ENCODE measurements around the gene FHIT.

FHIT gene

GRCh38 chr3:60307562-60308199, 943.6 kb downstream of the FHIT start:
- DNase-seq = no peak

DNA sequence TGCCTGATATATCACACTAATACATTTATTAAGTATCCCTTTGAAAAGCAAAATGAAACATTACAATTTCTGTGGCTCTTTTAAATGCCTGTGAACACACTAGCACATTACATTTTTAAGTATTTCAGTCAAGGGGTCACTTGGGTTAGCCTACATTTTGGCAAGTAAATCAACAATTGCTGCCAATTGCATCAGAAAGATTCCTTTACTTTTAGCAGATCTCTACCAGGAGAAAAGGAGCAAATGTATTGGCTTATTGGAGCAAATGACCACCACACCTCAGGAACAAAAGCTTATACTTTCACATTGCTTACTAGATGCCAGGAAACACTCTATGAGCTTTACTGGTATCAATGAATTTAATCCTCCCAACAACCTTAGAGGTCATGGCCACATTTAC, 947.1 kb downstream of the FHIT start:
- no peak for DNase-seq

DNA sequence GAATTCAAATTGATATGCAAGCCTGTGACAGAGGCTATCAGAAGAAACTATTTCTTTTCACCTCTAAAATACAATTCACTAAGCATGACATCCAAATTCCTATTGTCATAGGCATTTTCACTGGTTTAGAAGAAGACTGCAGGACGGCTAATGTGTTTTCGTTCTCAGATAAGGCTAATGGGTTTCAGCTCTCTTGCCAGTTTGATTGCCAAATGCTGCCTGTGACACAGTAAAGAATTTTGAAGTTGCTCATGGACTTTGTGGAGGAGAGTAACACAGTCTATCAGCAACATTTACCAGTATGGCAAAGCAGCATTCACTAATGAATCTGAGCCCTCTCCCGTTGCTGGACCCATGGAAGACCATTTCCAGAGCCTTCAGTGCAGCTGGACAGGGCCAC, 948.1 kb downstream of the FHIT start:
- DNase-seq = no peak

GRCh38 chr3:60301142-60301541, 950.1 kb downstream of the FHIT start:
- DNase-seq = no peak

DNA sequence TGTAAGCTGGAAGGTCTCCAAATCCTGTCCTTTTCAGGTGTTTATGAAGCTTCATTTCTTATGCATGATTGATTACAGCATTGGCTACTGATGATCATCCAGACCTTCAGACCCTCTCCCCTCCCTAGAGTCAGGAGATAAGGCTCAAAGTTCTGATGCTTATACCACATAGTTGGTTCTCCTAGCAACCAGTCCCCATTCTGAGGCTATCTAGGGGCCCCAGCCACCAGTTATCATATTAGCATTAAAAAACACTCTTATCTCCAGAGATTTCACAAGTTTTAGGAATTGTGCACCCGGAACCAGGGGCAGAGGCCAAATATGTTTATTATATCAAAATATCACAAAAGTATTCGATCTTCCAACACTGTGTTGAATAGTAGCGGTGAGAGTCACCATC, 953.1 kb downstream of the FHIT start:
- DNase-seq = no peak

- DNase-seq = no peak
Measured at GRCh38 chr3:60294181-60294580, 957.1 kb downstream of the FHIT start.

- no peak for DNase-seq
Measured at GRCh38 chr3:60291115-60291514, 960.1 kb downstream of the FHIT start.

DNA sequence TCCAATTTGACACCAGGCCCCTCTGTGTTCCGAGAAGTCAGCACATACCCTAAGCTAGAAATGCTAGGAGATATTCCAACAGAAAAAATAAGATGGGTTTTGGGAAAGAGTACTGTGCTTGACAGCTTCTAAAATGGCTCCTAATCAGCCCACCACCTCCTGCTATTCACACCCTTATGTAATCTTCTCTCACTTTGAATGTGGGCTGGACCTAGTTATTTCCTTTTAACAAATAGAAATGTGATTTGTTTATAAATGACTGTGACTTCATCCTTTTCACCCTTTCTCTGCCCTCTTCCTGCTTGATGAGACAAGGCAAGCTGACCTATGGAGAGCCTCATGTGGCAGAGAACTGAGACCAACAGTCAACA, 961.1 kb downstream of the FHIT start:
- DNase-seq = no peak

DNA sequence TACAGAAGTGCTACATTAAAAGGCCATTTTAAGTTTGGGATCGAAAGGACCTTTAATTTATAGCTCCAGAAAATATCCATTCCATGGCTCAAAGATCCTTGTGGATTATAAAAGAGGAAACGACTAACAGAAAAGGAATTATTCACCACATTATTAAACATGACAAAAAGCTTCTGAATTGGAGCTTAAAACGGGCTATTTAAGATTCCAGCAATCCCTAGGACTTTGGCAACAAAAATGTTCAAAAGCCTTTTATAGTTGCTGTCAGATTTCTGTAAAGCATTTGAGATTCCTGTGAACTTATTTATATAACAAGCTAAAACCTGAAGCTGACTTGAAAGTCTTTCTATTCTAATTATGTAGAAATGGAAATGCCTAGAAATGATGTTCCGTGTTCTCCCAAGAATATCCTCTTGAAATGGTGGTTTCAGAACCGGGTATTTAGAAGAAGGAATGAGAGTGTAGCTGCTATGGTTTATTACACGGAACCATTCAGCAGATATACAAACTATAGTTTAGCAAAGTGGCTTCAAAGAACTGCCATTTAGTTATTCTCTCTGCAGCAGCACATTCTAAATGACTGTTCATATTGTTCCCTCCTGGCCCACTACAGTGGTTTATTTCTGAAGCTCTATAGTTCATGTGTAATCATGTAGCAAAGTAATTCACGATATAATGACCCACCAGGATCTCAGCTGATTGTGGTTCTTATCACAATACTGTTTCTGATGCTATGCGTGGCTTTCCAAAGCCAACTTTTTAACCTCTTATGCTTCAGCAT, 961.7 kb downstream of the FHIT start:
- no peak for DNase-seq

- no peak for DNase-seq
Measured at GRCh38 chr3:60282866-60283265, 968.4 kb downstream of the FHIT start.

DNA sequence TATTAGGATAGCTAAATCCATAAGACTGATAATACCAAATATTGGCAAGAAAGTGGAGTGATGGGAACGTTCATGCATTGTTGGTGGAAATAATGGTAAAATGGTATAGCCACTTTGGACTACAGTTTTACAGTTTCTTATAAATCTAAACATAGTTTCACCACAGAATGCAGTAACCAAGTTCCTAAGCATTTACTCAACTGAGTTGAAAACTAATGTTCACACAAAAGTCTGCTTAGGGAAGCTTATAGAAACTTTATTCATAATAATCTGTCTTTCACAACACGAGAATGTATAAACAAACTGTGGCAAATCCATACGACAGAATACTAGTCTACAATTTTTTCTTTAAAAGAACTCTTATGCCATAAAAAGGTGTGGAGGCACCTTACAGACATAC, 969.3 kb downstream of the FHIT start:
- DNase-seq = no peak

DNA sequence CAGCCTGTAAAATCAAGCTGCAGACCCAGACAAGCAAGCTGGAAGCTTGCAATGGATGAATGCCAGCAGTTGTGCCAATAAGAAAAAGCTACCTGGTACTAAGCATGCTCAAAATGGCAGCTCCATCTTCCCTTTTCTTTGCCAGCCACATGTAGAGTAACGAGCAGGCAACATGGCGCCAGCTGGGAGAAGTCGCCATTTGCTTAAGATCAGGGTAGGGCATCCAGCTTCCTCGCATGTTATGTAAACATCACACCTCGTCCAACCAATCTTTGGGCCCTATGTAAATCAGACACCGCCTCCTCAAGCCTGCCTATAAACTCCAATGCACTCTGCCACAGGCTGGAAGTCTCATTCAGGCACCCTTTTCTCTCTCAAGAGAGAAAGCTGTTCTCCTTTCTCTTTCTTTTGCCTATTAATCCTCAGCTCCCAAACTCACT, 973.9 kb downstream of the FHIT start:
- DNase-seq = no peak

DNA sequence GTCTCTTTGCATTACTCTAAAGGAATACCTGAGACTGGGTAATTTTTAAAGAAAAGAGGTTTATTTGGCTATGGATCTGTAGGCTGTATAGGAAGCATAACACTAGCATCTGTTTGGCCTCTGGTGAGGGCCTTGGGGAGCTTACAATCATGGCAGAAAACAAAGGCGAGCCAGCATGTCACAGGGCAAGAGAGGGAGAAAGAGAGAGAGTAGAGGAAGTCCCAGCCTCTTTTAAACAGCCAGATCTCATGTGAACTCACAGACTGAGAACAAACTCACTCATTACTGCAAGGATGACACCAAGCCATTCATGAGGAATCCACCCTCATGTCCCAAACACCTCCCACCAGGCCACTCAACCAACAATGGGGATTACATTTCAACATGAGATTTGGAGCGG, 974.6 kb downstream of the FHIT start:
- no peak for DNase-seq

GRCh38 chr3:60274646-60275045, 976.6 kb downstream of the FHIT start:
- DNase-seq = no peak

GRCh38 chr3:60274098-60274497, 977.2 kb downstream of the FHIT start:
- no peak for DNase-seq

- DNase-seq = no peak
Measured at GRCh38 chr3:60269829-60270266, 981.4 kb downstream of the FHIT start.

DNA sequence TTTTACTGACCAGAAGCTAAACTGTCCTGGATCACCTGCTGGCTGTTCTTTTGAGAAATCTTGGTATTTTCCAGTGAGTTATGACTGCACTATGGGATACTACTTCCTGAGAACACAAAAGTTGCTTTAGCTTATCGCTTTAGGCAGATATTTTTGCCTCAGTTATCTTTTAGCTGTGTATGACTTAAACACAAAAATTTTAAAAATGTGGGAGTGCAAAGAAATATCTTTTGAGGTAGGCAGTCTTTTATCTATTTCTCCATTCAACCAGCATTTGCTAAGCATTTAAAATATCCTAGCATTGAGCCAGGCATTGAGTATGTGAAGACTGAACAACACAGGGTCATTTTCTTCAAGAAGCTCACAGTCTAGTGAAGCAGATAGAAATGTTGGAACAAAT, 981.9 kb downstream of the FHIT start:
- DNase-seq = no peak

GRCh38 chr3:60268123-60268522, 983.1 kb downstream of the FHIT start:
- no peak for DNase-seq

GRCh38 chr3:60266444-60266843, 984.8 kb downstream of the FHIT start:
- DNase-seq = no peak

DNA sequence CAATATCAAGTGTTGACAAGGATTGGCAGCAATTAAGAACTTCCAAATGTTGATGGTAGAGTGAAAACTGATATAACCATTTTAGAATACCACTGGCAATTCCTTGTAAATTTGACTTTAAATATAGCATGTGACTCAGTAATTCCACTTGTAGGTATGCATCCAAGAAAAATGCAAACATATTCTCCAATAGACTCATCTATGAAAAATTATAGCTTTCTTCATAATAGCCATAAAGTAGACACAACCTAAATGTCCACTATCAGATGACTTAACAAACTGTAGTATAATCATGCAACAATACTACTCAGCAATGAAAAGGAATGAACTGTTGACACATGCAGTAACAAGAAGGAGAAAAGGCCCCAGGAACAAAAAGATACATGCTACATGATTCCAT, 988.1 kb downstream of the FHIT start:
- no peak for DNase-seq

DNA sequence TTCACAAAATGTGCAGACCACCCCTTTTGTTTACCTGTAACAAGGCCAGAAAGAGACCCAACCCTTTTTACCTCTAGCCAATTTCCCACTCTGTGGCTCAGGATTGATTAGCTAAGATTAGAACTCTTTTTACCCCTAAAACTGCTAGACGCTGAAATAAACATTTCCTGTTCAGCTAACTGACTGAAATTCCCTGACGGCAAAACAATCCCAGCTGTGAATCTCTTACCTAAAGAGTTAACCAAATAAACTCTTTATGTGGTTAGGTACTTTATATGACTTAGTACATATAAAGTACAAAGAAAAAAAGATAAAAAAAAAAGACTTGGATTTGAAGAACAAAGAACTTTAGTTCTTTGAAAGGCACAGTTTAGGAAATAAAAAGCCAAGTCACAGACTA, 988.7 kb downstream of the FHIT start:
- DNase-seq = no peak

- no peak for DNase-seq
Measured at GRCh38 chr3:60260546-60260945, 990.7 kb downstream of the FHIT start.

- no peak for DNase-seq
Measured at GRCh38 chr3:60250810-60251209, 1000.4 kb downstream of the FHIT start.

GRCh38 chr3:60250206-60250605, 1001.0 kb downstream of the FHIT start:
- no peak for DNase-seq

GRCh38 chr3:60246361-60246760, 1004.9 kb downstream of the FHIT start:
- DNase-seq = no peak
